NCI-H2081 treated with DMSO at 0.1 percent for 48 hours (cell line): ENCODE data around the gene STAM.
A peak's percentile ranks its signal among the peaks of the same experiment; 100 is the strongest.
"Not testable (repeated sequence)": the region's sequence is repeated elsewhere in the genome, so short reads cannot be mapped to it uniquely, and the experiment has no call there.

Experiments used
- DNase-seq: peaks from one replicate; lab custom pipeline; 2025; lab: John Stamatoyannopoulos, UW

Gene STAM

GRCh38 chr10:17643755-17644484, at the start of gene STAM:
Gene STAM (plus strand): TSS chr10:17644151. CDS start chr10:17644340, 189 bp downstream.
- peak; percentile 80 for DNase-seq

- DNase-seq = no peak
These were observed 46.6 kb upstream of the STAM start for GRCh38 chr10:17597386-17597785.

- no peak for DNase-seq
These were observed 44.9 kb upstream of the STAM start for GRCh38 chr10:17599089-17599488.

GRCh38 chr10:17605936-17606335, 38.0 kb upstream of the STAM start:
- no peak for DNase-seq

GRCh38 chr10:17606547-17607040, 37.4 kb upstream of the STAM start:
- no peak for DNase-seq

- DNase-seq = no peak
These were observed 36.9 kb upstream of the STAM start for GRCh38 chr10:17607060-17607459.

GRCh38 chr10:17607603-17608332, 36.2 kb upstream of the STAM start:
- peak; percentile 2 for DNase-seq

- no peak for DNase-seq
These were observed 34.4 kb upstream of the STAM start for GRCh38 chr10:17609523-17610079.

- DNase-seq = no peak
These were observed 27.4 kb upstream of the STAM start for GRCh38 chr10:17616403-17617030.

GRCh38 chr10:17617031-17617911, 26.7 kb upstream of the STAM start, which contains the start of gene HACD1:
Gene HACD1 (minus strand): TSS chr10:17617374. CDS start chr10:17617339, 35 bp downstream.
- DNase-seq = no peak

GRCh38 chr10:17622061-17622460, 21.9 kb upstream of the STAM start:
- DNase-seq = no peak

- DNase-seq = no peak
These were observed 19.0 kb upstream of the STAM start for GRCh38 chr10:17624996-17625395.

- DNase-seq = no peak
These were observed 17.3 kb upstream of the STAM start for GRCh38 chr10:17626656-17627055.

GRCh38 chr10:17632590-17632989, 11.4 kb upstream of the STAM start:
- DNase-seq = not testable (repeated sequence)

- no peak for DNase-seq
These were observed 10.6 kb upstream of the STAM start for GRCh38 chr10:17633353-17633752.

GRCh38 chr10:17637869-17638268, 6.1 kb upstream of the STAM start:
- no peak for DNase-seq

- no peak for DNase-seq
These were observed 3.6 kb upstream of the STAM start for GRCh38 chr10:17640331-17640816.

GRCh38 chr10:17643339-17643754, 604 bp upstream of the STAM start:
- DNase-seq = peak; percentile 67

- no peak for DNase-seq
These were observed 563 bp downstream of the STAM start for GRCh38 chr10:17644485-17644943.

GRCh38 chr10:17645621-17646345, 1.8 kb downstream of the STAM start:
- no peak for DNase-seq
